IMR-90 (cell line): ENCODE data around the gene ACO1. TPM values are rescaled to one million over a fixed set of nuclear protein-coding genes. Genes with fewer than 3 reads are reported as not detected.

Experiments
- ATAC-seq: fragments of 200-7000 bp; cut with Tn5 transposase; 2 replicates; pipeline ENCODE4 v1.9.1; 2020; ENCODE audit warnings: low read depth, mild to moderate bottlenecking, moderate library complexity
- BruUV-seq: library from RNA; stranded (reverse); fragments of 400-500 nt; replicated peaks from 2 replicates; lab custom pipeline; 2021; lab: Mats Ljungman, UMichigan
- CTCF ChIA-PET: fragments of 300-600 bp; formaldehyde crosslinking; extraction: SDS; loops from one replicate; lab custom pipeline; 2021; ENCODE audit warnings: antibody characterized with exemption; lab: Yijun Ruan, JAX
- POLR2A ChIA-PET: fragments of 300-600 bp; sonication (Branson Sonifier 250); formaldehyde crosslinking; loops from one replicate; lab custom pipeline; 2022; ENCODE audit warnings: antibody characterized with exemption; ENCODE audit not compliant: unreplicated experiment; lab: Charles Lee
- DNase-seq: peaks from one replicate; pipeline ENCODE4 v3.0.0; 2013
- H2AFZ ChIP-seq: replicated peaks from 2 replicates; pipeline ENCODE3; 2013; ENCODE audit warnings: low read length, mild to moderate bottlenecking; ENCODE audit not compliant: poor library complexity
- H2AK5ac ChIP-seq: 2 replicates; pipeline ENCODE4 v1.6.1; 2013; ENCODE audit warnings: low read depth, low read length, inconsistent platforms
- H2AK9ac ChIP-seq: replicated peaks from 2 replicates; pipeline ENCODE3; 2013; ENCODE audit warnings: mild to moderate bottlenecking, low read depth, low read length, moderate library complexity; ENCODE audit not compliant: poor library complexity
- H2BK120ac ChIP-seq: 2 replicates; pipeline ENCODE4 v1.6.1; 2013; ENCODE audit warnings: low read depth, low read length, inconsistent platforms
- H2BK15ac ChIP-seq: 3 replicates; pipeline ENCODE4 v1.6.1; 2013; ENCODE audit warnings: low read depth, low read length, inconsistent platforms
- H2BK20ac ChIP-seq: 2 replicates; pipeline ENCODE4 v1.6.1; 2013; ENCODE audit warnings: low read depth, mild to moderate bottlenecking, inconsistent platforms, low read length, moderate library complexity
- H2BK5ac ChIP-seq: 2 replicates; pipeline ENCODE4 v1.6.1; 2013; ENCODE audit warnings: mild to moderate bottlenecking, low read depth, low read length, inconsistent platforms; ENCODE audit not compliant: poor library complexity, severe bottlenecking
- H3K14ac ChIP-seq: replicated peaks from 2 replicates; pipeline ENCODE4 v1.6.1; 2013; ENCODE audit warnings: low read depth, low read length, inconsistent platforms
- H3K18ac ChIP-seq: 2 replicates; pipeline ENCODE4 v1.6.1; 2013; ENCODE audit warnings: low read depth, low read length, control low read depth
- H3K23ac ChIP-seq: 2 replicates; pipeline ENCODE4 v1.6.1; 2013; ENCODE audit warnings: low read depth, low read length, inconsistent platforms
- H3K27ac ChIP-seq: 2 replicates; pipeline ENCODE4 v1.5.1; 2013; ENCODE audit warnings: mild to moderate bottlenecking, control low read depth, low read length; ENCODE audit not compliant: insufficient read depth
- H3K27me3 ChIP-seq: 2 replicates; pipeline ENCODE4 v1.6.1; 2013; ENCODE audit warnings: low read length; ENCODE audit not compliant: control insufficient read depth, insufficient read depth
- H3K36me3 ChIP-seq: 2 replicates; pipeline ENCODE4 v1.6.1; 2013; ENCODE audit warnings: low read length, mixed read lengths; ENCODE audit not compliant: control insufficient read depth, insufficient read depth
- H3K4ac ChIP-seq: 2 replicates; pipeline ENCODE4 v1.6.1; 2013; ENCODE audit warnings: low read depth, low read length, inconsistent platforms
- H3K4me1 ChIP-seq: 2 replicates; pipeline ENCODE4 v1.6.1; 2013; ENCODE audit warnings: low read length, mixed read lengths; ENCODE audit not compliant: control insufficient read depth, insufficient read depth
- H3K4me2 ChIP-seq: 2 replicates; pipeline ENCODE4 v1.6.1; 2013; ENCODE audit warnings: low read depth, mild to moderate bottlenecking, control low read depth, low read length, moderate library complexity
- H3K4me3 ChIP-seq: 2 replicates; pipeline ENCODE4 v1.5.1; 2013; ENCODE audit warnings: low read depth, mild to moderate bottlenecking, control low read depth, low read length, moderate library complexity; ENCODE audit not compliant: insufficient read depth
- H3K56ac ChIP-seq: 2 replicates; pipeline ENCODE4 v1.6.1; 2013; ENCODE audit warnings: low read length, inconsistent platforms; ENCODE audit not compliant: insufficient read depth; ENCODE audit errors: extremely low read depth
- H3K79me1 ChIP-seq, 2 experiments: 2 replicates each; pipeline ENCODE4 v1.6.1; 2013; ENCODE audit warnings: low read length in 2 of 2, inconsistent platforms in 1 of 2, low read depth in 1 of 2
- H3K9ac ChIP-seq: 2 replicates; pipeline ENCODE4 v1.6.1; 2013; ENCODE audit warnings: low read depth, low read length, control low read depth
- H3K9me1 ChIP-seq: 2 replicates; pipeline ENCODE4 v1.6.1; 2013; ENCODE audit warnings: low read length, inconsistent platforms; ENCODE audit not compliant: insufficient read depth
- H3K9me3 ChIP-seq: 2 replicates; pipeline ENCODE4 v1.6.1; 2013; ENCODE audit warnings: low read length; ENCODE audit not compliant: control insufficient read depth, insufficient read depth
- H4K20me1 ChIP-seq: 2 replicates; pipeline ENCODE4 v1.6.1; 2013; ENCODE audit warnings: low read length, inconsistent platforms; ENCODE audit not compliant: insufficient read depth
- H4K5ac ChIP-seq: 2 replicates; pipeline ENCODE4 v1.6.1; 2013; ENCODE audit warnings: mild to moderate bottlenecking, low read depth, low read length, control low read depth
- H4K8ac ChIP-seq, 2 experiments: 2 replicates each; pipeline ENCODE4 v1.6.1; 2013; ENCODE audit warnings: low read depth in 2 of 2, low read length in 2 of 2, control low read depth in 1 of 2, inconsistent platforms in 1 of 2
- H4K91ac ChIP-seq: 2 replicates; pipeline ENCODE4 v1.6.1; 2013; ENCODE audit warnings: low read depth, low read length, inconsistent platforms; ENCODE audit not compliant: insufficient read depth
- BHLHE40 ChIP-seq: fragments of 150-350 bp; IDR thresholded peaks from 2 replicates; pipeline ENCODE4 v1.6.1; 2016; ENCODE audit warnings: mild to moderate bottlenecking, low read depth, low read length
- CEBPB ChIP-seq: IDR thresholded peaks from 2 replicates; pipeline ENCODE4 v1.6.1; 2012; ENCODE audit warnings: low read depth, low read length, improper control_type of control experiment
- ELK1 ChIP-seq: fragments of 150-350 bp; IDR thresholded peaks from 2 replicates; pipeline ENCODE4 v1.6.1; 2016; ENCODE audit warnings: low read depth, mild to moderate bottlenecking, low read length, moderate library complexity, borderline replicate concordance
- FOS ChIP-seq: fragments of 150-350 bp; IDR thresholded peaks from 2 replicates; pipeline ENCODE4 v1.6.1; 2016; ENCODE audit warnings: low read depth, low read length
- MXI1 ChIP-seq: IDR thresholded peaks from 2 replicates; pipeline ENCODE4 v1.6.1; 2012; ENCODE audit warnings: low read depth, mild to moderate bottlenecking, low read length, moderate library complexity, borderline replicate concordance
- RAD21 ChIP-seq: IDR thresholded peaks from 2 replicates; pipeline ENCODE4 v1.6.1; 2012; ENCODE audit warnings: low read length, improper control_type of control experiment
- RCOR1 ChIP-seq: IDR thresholded peaks from 2 replicates; pipeline ENCODE4 v1.6.1; 2012; ENCODE audit warnings: mild to moderate bottlenecking, low read length, improper control_type of control experiment; ENCODE audit not compliant: insufficient replicate concordance
- SMC3 ChIP-seq: fragments of 150-350 bp; IDR thresholded peaks from 2 replicates; pipeline ENCODE4 v1.6.1; 2016; ENCODE audit warnings: low read depth, mild to moderate bottlenecking, antibody characterized with exemption, low read length, moderate library complexity
- USF2 ChIP-seq: fragments of 150-350 bp; IDR thresholded peaks from 2 replicates; pipeline ENCODE4 v1.6.1; 2017; ENCODE audit warnings: mild to moderate bottlenecking, antibody characterized with exemption, low read length, low read depth
- WGBS, 2 experiments: methylation state at CpG; one replicate each; pipeline versions ENCODE4 v1.1.5 to v1.1.7; 2013; ENCODE audit warnings: missing lambda C conversion rate in 2 of 2; ENCODE audit not compliant: insufficient read length in 1 of 2; ENCODE audit errors: extremely low coverage in 2 of 2; 5-methylcytosine and 5-hydroxymethylcytosine counted together
- dilution Hi-C: fragments of 300-500 bp; cut with HindIII; formaldehyde crosslinking; loops from one replicate; pipeline ENCODE4 v1.14.3; 2018; ENCODE audit warnings: low sequenced_read_pairs; ENCODE audit not compliant: unreplicated experiment
- in situ Hi-C: fragments of 300-500 bp; cut with MboI; formaldehyde crosslinking; loops from 3 replicates; pipeline ENCODE4 v1.14.3; 2019; ENCODE audit warnings: low sequenced_read_pairs, inconsistent platforms, mixed read lengths
- intact Hi-C: fragments of 100-400 bp; cut with micrococcal nuclease; formaldehyde crosslinking; loops from 2 replicates; pipeline ENCODE4 v1.10.0; 2022
- polyA plus RNA-seq, 3 experiments: library from polyadenylated mRNA; depleted of rRNA; stranded (reverse); fragments of >200 nt; gene quantifications; 2 replicates each; pipeline ENCODE4 v1.2.3, GENCODE V29; 2012; ENCODE audit warnings: low replicate concordance in 1 of 3
- total RNA-seq: library from RNA; depleted of rRNA; stranded (reverse); fragments of >200 nt; gene quantifications from 2 replicates; pipeline ENCODE4 v1.2.3, GENCODE V29; 2012
- TF ChIP-seq, protein P1 (sequence below): conservative IDR thresholded peaks from 2 replicates; pipeline ENCODE4 v1.5.1; 2012; ENCODE audit warnings: mild to moderate bottlenecking, low read depth, low read length, improper control_type of control experiment

ACO1 gene
- total and polyA plus RNA-seq, 2 of the 4 experiments (the other 2 are of a cell fraction): 85.9 to 158 TPM

GRCh38 chr9:32382565-32383320 lies 1.7 kb upstream of the ACO1 start:
- peaks cover 17% of the 10 kb centered on the region for H3K9me1 ChIP-seq
- POLR2A ChIA-PET: no interaction called here
- TF ChIP-seq, protein P1, sequence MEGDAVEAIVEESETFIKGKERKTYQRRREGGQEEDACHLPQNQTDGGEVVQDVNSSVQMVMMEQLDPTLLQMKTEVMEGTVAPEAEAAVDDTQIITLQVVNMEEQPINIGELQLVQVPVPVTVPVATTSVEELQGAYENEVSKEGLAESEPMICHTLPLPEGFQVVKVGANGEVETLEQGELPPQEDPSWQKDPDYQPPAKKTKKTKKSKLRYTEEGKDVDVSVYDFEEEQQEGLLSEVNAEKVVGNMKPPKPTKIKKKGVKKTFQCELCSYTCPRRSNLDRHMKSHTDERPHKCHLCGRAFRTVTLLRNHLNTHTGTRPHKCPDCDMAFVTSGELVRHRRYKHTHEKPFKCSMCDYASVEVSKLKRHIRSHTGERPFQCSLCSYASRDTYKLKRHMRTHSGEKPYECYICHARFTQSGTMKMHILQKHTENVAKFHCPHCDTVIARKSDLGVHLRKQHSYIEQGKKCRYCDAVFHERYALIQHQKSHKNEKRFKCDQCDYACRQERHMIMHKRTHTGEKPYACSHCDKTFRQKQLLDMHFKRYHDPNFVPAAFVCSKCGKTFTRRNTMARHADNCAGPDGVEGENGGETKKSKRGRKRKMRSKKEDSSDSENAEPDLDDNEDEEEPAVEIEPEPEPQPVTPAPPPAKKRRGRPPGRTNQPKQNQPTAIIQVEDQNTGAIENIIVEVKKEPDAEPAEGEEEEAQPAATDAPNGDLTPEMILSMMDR: no peak
- TF ChIP-seq MXI1 (no peak), BHLHE40 (no peak), RCOR1 (no peak), RAD21 (no peak), FOS (no peak), SMC3 (no peak), USF2 (no peak), ELK1 (no peak), CEBPB (no peak)
- no peaks in the 10 kb centered on the region for H3K9me3 ChIP-seq
- peaks cover 27% of the 10 kb centered on the region for H4K20me1 ChIP-seq
- no peak overlapping the region for H3K18ac ChIP-seq
- H2AK5ac ChIP-seq: peak overlapping the region; percentile 49; the same call in 1 of the 2 replicates
- no peak overlapping the region for H2BK5ac ChIP-seq
- peak overlapping the region; percentile 3 for H2AFZ ChIP-seq
- in situ Hi-C loops: loop anchor here (5.0 kb wide), 1 partner anchor 195 kb away; no protein-coding TSS in a partner anchor
- no peak overlapping the region for H2BK15ac ChIP-seq
- no peak overlapping the region for H4K91ac ChIP-seq
- dilution Hi-C loops: no loop called here
- H3K9ac ChIP-seq: no peak overlapping the region
- H3K4me3 ChIP-seq: no peak overlapping the region
- H3K27ac ChIP-seq: no peak overlapping the region
- H4K8ac ChIP-seq: no peak overlapping the region
- intact Hi-C loops: no loop called here
- WGBS, 2 experiments: 94% methylated on average over 4 of the region's 14 CpGs; no CpG with 5 or more reads in 1 of the 2 experiments
- no peak overlapping the region for H3K56ac ChIP-seq
- no peak overlapping the region for H3K4me2 ChIP-seq
- H2BK120ac ChIP-seq: no peak overlapping the region
- no peak overlapping the region for H2AK9ac ChIP-seq
- H3K79me1 ChIP-seq: peaks cover 12 to 30% of the 10 kb centered on the region in 2 experiments
- H3K4me1 ChIP-seq: peaks cover 14% of the 10 kb centered on the region
- 0 out of 2 replicates have a peak overlapping the region, but pooled peaks have one; percentile 59 for H3K23ac ChIP-seq
- H3K14ac ChIP-seq: no peak overlapping the region
- CTCF ChIA-PET: interaction anchor here (1.0 to 3.1 kb wide), 3 partner anchors 189 to 199 kb away, joined by 3 to 9 read pairs (median 5); no protein-coding TSS in a partner anchor
- H3K4ac ChIP-seq: no peak overlapping the region
- BruUV-seq: no TSS peak
- H4K5ac ChIP-seq: no peak overlapping the region
- H3K27me3 ChIP-seq: no peaks in the 10 kb centered on the region
- no peak for ATAC-seq
- H3K36me3 ChIP-seq: peaks cover 17% of the 10 kb centered on the region
- DNase-seq: no peak
- peak overlapping the region; percentile 50; the same call in 1 of the 2 replicates for H2BK20ac ChIP-seq
